GM20431 (cell line): ENCODE data around the gene AATF.

ENCODE experiments used
- in situ Hi-C: fragments of 300-500 bp; cut with MseI, MboI; formaldehyde crosslinking; loops from one replicate; pipeline ENCODE4 v1.15.0; 2020; ENCODE audit warnings: low sequenced_read_pairs; ENCODE audit not compliant: unreplicated experiment

The AATF gene

GRCh38 chr17:36939802-36940312, 8.9 kb upstream of the AATF start:
- in situ Hi-C loops: no loop called here

DNA sequence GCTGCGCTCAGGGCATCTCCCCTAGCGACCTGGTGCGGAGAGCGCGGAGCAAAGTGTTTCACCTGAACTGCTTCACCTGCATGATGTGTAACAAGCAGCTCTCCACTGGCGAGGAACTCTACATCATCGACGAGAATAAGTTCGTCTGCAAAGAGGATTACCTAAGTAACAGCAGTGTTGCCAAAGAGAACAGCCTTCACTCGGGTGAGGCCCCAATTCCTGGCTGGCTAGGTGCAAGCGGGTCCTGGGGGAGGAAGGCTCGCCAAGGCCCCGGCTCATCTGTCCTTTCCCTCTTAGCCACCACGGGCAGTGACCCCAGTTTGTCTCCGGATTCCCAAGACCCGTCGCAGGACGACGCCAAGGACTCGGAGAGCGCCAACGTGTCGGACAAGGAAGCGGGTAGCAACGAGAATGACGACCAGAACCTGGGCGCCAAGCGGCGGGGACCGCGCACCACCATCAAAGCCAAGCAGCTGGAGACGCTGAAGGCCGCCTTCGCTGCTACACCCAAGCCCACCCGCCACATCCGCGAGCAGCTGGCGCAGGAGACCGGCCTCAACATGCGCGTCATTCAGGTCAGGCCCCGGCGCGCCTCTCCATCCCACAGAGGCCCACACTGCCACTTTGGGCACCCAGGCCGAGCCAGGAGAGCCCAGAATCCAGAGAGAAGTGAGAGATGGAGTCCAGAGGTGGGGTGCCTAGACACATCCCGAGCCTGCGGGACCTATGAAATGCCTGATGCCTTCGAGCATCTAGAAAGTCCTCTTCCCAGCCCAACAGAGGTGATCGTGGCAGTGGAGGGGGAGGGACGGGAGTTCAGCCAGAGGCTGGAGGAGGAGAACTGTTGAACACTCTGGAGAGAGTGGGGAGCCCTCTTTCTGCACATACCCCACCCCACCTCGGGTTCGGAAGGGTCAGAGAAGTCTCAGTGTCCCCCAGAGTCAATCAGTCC, 8.2 kb upstream of the AATF start:
- in situ Hi-C loops: no loop called here

DNA sequence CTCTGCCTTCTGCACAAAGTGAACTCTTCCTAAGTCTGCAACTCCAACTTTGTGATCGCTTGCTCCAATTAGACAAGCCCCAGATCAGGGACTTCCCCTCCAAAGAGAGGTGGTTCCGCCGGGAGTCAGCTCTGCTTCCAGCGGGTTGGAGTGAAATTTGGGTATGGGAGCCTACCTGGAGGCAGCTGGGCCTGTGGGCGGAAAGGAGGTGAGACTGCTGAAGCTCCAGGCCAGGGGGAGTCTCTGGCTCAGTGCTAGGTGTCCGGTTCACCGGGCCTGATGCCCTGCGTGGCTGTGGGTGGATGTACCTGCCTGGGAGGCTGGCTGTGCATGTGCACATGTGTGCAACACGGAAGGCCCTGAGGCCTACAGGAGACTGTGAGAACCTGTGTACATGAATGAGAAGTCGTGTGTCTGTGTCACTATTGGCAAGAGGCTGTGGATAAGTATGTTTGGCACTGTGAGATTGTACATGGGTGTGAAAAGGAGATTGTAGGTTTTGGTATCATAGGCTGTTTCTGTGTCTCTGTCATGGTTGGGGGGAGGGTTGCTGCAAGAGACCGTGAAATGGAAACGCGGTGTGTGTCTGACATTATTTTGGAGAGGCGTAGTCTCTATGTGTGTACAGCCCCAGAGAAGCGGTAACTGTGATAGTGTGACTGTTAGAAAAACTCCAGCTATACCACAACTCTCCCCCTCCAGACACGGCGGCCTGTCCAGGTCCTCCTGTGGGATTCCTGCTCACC, 7.3 kb upstream of the AATF start:
- in situ Hi-C loops: no loop called here

DNA sequence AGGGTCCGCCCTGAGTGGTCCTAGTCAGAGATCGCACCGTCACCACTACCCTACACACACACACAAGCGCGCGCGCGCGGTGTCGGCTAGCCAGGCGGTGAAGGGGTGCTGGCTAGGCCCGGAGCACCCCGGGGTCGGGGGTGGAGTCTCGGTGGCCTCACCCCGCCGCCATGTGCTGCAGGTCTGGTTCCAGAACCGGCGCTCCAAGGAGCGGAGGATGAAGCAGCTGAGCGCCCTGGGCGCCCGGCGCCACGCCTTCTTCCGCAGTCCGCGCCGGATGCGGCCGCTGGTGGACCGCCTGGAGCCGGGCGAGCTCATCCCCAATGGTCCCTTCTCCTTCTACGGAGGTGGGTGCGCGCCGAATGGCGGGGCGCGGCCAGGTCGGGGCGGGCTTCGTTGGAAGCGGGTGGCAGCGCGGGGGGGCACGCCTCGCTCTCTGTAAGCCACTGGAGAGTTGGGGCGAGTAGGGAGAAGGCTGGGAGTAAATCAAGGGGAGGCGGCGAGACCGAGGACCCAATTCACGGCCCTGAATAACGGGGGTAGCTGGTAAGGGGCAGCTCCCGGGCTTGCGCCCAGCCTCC, 6.6 kb upstream of the AATF start:
- in situ Hi-C loops: no loop called here

DNA sequence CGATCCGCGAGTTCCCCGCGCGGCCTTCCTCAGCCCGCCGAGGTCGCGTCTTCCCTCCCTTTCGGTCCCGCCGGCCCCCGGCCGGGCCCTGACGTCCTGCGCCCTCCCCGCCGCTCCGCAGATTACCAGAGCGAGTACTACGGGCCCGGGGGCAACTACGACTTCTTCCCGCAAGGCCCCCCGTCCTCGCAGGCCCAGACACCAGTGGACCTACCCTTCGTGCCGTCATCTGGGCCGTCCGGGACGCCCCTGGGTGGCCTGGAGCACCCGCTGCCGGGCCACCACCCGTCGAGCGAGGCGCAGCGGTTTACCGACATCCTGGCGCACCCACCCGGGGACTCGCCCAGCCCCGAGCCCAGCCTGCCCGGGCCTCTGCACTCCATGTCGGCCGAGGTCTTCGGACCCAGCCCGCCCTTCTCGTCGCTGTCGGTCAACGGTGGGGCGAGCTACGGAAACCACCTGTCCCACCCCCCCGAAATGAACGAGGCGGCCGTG, 6.1 kb upstream of the AATF start:
- in situ Hi-C loops: no loop called here

- in situ Hi-C loops: no loop called here
Observed at GRCh38 chr17:36943250-36944191, 5.2 kb upstream of the AATF start.

- in situ Hi-C loops: no loop called here
Observed at GRCh38 chr17:36944553-36944952, 4.2 kb upstream of the AATF start.

GRCh38 chr17:36945140-36945539, 3.6 kb upstream of the AATF start:
- in situ Hi-C loops: no loop called here

DNA sequence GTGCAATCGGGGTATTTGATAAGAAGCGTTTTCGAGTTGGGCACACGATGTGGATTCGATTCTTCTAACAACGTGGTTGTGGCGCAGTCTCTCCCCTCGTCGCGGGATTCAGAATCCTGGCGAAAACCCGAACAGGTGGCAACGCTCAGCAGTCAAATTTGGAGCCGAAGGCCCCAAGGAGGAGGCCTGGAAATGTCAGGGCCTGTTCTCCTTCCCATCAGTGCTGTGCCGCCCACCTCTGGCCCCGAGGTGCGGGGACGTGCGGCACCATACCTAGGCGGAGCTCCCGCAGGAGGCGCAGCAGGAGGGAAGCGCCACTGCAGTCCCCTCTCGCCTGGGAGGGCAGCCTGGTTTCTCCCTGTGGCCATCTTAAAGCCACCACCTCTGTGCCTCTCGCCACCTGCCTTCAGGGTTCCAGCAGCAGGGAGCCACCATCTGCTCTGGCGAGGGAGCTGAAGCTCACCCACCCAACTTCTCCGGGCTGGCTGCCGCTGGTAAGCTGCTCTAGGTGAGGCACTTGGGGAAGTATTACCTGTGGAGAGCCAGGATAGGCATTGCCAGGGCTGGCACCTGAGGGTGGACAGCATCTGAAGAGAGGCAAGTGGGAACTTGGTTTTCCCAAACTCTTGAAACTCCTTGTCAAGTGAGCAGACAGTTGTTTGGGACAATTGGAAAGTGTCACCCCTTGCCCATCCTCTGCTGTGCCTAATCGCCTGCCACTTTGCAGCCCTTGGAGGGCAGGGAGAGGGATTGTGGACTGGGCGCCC, 2.6 kb upstream of the AATF start:
- in situ Hi-C loops: no loop called here

DNA sequence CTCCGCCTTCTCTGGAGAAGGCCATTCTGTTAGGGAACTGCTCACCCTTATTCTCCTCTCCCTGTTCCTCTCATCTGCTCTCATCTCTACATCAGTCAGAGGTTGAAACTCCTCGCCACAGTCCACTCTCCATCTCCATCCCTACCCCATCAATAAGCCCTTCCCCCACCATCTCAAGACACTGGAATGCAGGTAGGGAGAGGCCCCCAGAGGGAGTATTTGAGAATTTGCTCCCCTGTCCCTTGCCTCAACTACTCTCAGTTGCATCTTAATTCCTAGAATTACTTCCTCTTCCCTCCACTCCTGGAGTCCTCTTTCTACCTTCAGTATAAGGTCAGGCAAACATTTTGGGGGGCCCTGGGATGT, 2.0 kb upstream of the AATF start:
- in situ Hi-C loops: no loop called here

GRCh38 chr17:36947922-36948716, 635 bp upstream of the AATF start:
- in situ Hi-C loops: no loop called here

DNA sequence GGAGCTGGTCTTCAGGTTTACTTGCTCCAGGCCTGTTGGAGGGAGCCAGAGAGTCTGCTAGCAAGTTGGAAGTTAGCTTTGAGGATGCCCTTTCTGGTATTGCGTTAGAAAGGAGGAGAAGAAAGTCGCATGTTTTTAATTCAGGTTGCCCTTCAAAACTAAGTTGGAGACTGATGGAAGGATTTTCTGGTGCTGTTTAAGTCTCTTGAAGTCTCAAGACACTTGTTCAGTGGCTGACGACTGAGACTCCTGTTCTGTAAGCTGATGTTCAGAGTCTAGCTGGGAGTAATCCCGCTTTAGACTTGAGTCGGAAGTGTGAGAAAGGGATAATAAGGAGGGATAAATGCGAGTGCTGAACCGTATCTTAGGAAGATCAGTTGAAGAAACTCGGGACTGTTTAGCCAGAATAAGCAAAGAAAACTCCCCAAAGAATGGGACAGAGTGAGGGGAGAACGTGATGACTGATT, 740 bp downstream of the AATF start:
- in situ Hi-C loops: no loop called here

DNA sequence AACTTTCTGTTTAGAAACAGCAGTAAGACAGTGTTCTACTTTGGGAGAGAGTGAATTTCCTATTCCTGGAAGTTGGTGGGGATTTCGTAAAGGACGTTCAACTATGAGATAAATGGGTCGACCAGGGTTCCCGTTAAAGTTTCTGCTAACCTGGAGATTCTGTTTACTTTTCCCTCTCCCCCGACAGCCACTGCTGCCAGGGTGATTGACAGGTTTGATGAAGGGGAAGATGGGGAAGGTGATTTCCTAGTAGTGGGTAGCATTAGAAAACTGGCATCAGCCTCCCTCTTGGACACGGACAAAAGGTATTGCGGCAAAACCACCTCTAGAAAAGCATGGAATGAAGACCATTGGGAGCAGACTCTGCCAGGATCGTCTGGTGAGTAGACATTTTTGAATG, 1.3 kb downstream of the AATF start:
- in situ Hi-C loops: no loop called here

DNA sequence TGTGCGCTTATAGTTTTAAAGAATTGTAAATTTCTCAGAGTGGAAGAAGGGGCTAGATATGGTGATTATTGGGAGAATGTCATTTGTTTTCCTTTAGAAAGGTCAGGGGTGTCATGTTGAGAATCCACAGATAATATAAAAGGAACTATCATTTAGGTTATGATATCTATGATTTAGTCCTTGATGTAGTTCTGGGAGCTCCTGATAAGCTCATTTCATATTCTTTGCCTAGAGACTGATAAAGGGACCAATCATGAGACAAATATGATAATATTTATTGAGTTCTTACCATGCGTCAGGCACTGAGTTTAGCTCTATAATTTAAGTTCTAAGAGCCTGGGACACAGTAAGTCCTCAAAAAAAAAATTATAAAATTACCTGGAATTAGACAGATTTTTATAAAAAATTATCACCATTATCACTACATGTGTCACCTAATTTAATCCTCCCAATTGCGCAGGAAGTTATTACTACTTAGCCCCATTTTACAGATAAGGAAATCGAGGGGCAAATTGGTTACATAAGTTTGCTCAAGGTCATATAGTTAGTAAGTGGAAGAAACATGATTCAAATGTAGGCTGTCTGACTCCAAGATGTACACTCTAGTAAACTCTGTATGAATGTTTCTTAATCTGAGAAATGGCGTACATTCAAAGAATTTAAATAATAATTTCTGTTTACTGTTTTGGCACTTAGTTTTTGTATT, 2.5 kb downstream of the AATF start:
- in situ Hi-C loops: no loop called here

DNA sequence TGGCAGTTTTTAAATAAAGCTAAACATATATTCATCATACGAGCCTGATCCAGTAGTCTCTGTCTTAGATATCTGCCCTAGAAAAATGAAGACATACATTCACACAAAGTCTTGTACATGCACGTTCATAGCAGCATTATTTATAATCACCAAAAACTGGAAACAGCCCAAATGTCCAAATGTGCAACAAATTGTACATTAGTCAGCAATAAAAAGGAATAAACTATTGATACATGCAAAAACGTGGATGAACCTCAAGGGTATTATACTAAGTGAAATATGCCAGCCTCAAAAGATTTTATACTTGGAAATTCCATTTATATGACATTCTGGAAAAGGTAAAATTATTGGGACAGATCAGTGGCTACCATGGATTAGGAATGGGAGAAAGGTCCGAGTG, 22.8 kb downstream of the AATF start:
- in situ Hi-C loops: no loop called here

DNA sequence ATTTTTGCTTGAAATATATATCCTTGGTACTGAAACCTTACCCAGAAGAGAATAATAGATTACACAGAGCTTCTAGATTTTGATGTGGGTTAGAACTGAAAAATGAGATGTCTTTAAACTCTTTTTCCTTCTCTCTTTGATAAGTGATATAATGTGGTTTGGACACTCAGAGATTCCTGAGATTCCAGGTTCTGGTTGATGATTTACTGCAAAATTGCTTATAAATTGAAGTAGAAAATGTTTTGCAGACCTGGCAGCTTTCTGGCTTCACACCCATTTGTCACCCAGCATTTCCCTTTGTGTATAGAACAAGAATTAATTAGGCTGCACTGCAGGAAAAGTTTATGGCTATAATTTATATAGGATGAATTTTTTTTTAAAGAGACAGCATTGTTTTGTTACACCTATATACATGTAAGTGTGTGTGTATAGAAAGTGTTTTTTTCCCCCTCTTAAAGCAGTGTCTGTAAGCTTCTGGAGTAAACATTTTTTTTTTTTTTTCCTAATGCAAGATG, 23.5 kb downstream of the AATF start:
- in situ Hi-C loops: no loop called here

DNA sequence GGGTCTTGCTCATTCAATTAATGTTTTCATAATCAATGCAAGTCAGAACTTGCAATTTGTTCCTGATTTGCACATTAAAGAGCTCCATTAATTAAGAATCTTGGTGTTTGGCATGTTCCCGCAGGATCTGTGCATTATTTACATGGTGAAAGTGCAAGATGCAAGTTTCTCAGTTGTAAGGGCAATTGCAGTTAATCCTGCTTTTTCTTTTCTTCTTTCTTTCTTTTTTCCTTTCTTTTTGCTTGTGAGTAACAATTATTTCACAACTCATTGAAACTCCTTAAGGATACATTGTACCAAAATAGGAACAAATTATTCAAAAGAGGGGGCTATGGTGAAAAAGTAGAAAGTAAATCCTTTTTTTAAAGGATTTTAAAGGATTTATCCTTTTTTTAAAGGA, 24.2 kb downstream of the AATF start:
- in situ Hi-C loops: no loop called here
